GM19397 (cell line): ENCODE measurements around the gene TECR.
"Not testable (repeated sequence)": the region's sequence is repeated elsewhere in the genome, so short reads cannot be mapped to it uniquely, and the experiment has no call there.

Experiments
- ATAC-seq: cut with Tn5 transposase; IDR thresholded peaks from one replicate; pipeline ENCODE4 v1.9.1; 2021; ENCODE audit warnings: mild to moderate bottlenecking, moderate library complexity; ENCODE audit not compliant: unreplicated experiment

TECR gene

DNA sequence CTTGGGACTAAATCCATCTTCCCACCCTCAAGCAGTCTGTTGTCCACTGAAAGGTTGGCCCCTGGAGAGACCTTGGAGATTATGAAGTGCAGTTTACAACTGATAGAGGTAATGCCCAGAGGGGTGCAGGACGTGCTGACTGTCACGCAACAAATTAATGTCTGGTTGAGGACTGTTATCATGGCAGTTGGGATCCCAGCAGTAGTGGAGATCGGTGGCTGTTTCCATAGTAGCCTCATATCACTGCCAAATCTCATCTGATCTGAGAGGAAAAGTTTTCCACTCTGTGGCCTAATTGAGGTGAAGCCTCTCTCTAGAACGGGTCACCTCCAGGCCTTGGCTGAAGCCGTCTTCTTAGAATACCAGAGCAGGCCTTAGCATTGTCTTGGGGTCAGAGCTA is 4.1 kb downstream of the TECR start:
- no peak for ATAC-seq

DNA sequence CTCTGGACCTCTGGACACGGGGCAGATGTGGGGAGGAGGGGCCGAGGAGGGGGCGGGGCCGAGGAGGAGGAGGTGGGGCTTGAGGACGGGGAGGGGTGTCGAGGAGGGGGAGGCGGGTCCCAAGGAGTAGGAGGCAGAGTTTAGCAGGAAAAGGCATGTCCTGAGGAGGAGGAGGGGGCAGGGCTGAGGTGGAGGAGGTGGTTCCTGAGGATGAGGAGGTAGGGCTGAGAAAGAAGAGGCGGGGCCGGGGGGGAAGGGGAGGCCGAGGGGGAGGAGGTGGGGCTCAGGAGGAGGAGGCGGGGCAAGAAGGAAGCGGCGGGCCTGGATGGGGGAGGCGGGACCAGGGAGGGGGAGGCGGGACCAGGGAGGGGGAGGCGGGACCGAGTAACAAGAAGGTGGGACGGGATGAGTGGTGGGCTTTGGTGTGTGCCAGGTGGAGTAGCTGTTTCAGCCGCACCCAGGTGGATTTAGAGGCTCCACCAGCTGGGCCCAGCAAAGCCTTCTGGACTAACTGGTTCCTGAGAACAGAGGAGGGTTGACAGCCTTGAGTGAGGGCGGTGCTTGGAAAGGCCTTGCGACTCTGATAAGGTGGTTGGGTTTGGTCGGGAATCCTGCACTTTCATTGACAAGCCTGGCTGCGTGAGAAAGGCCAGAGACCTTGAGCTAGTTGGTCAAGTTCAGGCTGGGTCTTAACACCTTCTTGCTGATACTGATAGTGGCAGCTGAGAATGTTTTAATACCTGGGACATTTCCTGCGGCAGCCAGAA is 7.7 kb downstream of the TECR start:
- no peak for ATAC-seq

DNA sequence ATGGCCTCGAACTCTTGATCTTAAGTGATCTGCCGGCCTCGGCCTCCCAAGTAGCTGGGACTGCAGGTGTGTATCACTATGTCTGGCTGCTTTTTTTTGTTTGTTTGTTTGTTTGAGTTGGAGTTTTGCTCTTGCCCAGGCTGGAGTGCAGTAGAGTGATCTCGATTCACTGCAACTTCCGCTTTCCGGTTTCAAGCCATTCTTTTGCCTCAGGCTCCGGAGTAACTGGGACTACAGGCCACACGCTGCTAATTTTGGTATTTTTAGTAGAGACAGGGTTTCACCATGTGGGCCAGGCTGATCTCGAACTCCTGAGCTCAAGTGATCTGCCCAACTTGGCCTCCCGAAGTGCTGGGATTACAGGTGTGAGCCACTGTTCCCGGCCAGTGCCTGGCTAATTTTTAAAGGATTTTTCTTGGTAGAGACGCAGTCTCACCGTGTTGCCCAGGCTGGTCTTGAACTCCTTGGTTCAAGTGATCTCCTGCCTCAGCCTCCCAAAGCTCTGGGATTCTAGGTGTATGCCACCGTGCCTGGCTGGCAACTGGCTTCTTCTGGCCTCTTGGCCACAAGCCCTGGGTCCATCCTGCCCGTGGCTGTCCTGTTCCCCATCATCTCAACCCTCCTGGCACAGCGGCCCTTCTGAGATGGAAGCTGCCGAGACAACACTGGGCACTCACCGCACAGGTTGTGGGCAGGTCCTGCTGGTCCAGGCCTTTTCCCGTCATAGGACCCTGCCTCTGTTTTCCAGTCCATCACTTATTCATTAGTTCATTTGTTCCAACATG is 11.5 kb downstream of the TECR start:
- ATAC-seq, result no peak

DNA sequence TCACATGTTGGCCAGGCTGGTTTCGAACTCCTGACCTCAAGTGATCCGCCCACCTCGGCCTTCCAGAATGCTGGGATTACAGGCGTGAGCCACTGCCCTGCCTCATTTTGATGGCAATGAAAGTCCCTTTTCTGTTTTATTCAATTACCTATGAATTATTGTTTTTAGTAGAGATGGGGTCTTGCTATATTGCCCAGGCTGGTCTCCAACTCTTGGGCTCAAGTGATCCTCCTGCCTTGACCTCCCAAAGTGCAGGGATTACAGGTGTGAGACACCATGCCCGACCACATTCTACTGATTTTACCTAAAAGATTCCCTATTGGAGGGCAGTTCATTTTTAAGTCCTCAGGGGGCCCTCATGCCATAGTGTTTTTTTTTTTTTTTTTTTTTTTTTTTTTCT is 12.6 kb downstream of the TECR start:
- ATAC-seq, result not testable (repeated sequence)

GRCh38 chr19:14542711-14543328 is 13.4 kb downstream of the TECR start:
- no peak for ATAC-seq

DNA sequence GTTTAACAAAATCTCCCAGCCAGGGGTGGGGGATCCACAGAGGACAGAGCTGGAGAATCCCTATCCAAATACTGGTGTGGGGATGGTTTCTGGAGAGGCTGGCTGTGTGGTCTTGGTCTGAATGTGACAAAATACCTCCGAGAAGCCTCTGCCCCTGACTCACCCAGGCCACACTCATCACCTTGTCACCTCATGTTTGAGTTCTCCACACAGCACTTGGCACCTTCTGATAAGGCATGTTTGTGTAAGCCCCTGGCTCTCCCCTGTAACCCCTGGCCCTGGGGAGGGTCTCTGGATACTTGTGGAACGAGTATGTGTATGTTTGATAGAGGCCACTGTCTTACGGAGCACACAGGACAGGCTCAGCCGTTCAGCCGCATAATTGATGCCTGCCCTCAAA is 14.7 kb downstream of the TECR start:
- no peak for ATAC-seq

DNA sequence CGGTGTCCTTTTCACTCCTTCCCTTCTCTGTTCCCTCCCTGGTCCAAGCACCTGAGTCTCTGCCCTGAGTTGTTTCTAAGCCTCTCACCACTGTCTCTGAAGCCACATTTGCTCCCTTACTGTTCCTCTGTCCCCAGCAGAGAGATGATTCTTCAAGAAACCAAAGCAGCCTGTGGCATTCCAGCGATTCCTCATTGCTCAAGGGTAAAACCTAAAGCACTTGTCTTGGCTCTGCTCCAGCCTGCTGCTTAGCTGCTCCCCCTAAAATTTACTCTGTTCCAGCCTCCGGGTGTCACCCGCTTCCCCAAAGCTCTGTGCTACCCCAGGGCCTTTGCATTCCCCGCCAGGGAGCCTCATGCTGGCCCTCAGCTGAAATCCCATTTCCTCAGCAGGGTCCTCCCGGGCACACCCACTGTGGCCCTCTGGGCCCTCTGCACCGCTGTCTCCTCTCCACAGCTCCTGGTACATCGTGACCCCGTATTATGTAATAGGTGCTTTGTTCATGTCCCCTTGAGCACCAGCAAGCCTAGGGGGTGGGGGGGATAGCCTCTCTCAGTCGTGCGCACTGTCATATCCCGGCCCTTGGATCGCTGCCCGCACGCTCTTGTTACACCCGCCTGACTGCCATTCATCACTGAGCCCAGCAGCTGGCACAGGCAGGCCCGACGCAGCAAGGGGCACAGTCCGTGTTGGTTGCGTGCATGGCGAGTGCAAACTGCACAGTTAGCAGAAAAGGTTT is 15.8 kb downstream of the TECR start:
- no peak for ATAC-seq

- no peak for ATAC-seq
Measured at GRCh38 chr19:14545716-14546082, 16.3 kb downstream of the TECR start.

GRCh38 chr19:14550201-14550754 is 20.9 kb downstream of the TECR start:
- no peak for ATAC-seq

DNA sequence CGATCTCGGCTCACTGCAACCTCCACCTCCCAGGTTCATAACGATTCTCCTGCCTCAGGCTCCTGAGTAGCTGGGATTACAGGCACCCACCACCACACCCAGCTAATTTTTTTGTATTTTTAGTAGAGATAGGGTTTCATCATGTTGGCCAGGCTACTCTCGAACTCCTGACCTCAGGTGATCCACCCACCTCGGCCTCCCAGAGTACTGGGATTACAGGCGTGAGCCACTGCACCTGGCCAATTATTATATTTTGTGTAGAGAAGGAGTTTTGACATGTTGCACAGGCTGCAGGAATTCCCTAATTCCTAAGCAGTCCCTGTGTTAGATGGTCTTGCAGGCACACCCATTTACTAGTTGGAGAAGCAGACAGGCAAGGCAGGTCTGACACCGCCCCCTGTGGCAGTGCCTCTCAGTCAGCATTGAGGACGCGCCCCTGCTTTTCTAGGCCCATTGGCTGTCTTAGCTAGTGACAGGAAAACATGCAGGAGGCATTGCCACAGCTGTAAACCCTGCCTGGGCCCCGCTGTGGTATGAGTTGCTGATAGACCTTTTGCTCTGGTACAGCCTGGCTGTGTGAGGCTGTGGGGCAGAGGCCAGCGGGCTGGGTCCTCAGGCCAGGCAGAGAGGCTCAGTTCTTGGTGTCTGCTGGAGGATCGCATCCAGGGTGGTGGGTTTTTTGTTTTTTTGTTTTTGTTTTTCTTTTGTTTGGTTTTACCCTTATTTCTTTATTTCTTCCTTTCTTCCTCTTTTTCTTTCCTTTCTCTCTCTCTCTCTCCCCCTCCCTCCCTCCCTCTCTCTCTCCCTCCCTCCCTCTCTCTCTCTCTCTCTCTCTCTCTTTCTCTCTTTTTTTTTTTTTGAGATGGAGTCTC is 22.0 kb downstream of the TECR start:
- ATAC-seq, result not testable (repeated sequence)

- not testable (repeated sequence) for ATAC-seq
Measured at GRCh38 chr19:14552006-14552360, 22.6 kb downstream of the TECR start.

DNA sequence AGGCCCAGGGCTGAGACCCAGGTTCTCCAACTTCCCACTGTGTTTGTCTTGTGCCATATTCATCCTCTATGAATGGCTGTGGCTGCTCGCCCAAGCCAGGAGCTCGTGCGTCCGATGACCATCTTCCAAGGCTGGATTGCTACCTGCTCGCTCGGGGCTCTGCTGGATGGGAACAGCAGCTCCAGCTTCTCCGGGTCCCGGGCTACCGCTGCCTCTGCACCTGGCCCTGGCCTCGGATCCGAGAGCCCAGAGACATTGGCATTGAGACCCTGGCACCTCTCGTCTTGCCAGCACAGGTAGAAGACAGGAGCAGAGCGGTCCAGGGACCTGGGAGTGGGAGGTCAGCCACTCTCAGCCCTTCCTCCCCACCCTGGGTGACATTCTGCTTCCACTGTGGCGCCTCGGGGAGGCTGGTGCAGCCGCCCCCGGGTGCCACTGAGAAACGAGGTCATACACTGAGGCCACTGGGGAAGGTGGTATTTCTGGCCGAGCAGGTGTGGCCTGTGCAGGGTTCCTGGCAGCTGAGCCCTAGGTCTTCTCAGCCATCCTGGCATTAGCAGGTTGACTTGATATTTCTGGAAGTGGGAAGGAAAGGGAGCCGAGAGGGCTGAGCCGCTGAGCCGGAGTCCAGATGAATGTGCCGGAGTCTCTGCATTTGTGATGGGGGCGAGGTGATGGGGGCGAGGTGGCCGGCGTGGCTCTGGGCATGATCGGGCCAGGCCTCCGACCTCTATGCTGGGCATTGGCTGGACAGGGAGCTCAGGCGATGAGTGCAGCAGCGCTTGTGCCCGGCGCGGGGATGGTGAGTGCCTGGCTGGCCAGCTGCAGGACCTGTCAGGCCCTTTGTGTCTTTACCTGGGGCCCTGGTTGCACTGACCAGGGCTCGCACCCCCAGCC is 23.9 kb downstream of the TECR start:
- ATAC-seq, result no peak

- ATAC-seq, result no peak
Measured at GRCh38 chr19:14553939-14554243, 24.5 kb downstream of the TECR start.

GRCh38 chr19:14554382-14554812 is 25.0 kb downstream of the TECR start:
- ATAC-seq, result no peak

GRCh38 chr19:14555918-14556661 is 26.7 kb downstream of the TECR start:
- ATAC-seq, result no peak

DNA sequence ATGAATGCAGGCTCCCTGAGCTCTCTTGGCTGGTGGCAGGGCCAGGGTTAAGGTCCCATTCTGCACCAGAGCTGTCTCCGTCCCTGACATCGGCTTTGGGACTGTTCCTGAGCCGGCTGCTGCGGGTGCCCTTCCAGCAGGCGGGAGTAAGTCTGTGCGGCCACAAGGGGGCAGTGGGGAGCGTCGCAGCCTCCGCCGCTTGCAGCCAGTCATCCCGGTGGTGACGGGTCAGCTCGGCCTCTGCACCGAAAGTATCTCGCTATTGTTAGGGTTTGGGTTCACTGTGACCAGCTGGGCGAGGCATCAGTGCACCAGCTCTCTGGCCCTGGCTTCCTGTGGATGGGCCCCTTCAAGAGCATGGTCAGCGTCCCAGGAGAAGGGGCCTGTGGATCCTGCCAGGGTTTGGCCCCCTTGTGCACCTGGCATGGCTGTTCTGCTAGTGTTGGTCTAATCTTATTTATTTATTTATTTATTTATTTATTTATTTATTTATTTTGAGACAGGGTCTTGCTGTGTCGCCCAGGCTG is 27.3 kb downstream of the TECR start:
- no peak for ATAC-seq

GRCh38 chr19:14558370-14559066 is 29.1 kb downstream of the TECR start:
- ATAC-seq, result no peak
